NCI-H187 treated with DMSO at 0.1 percent for 48 hours (cell line): ENCODE measurements around the gene TIPRL.
"Not testable (repeated sequence)": the region's sequence is repeated elsewhere in the genome, so short reads cannot be mapped to it uniquely, and the experiment has no call there.

Source experiments
- DNase-seq: peaks from one replicate; lab custom pipeline; 2025; lab: John Stamatoyannopoulos, UW

TIPRL gene

DNA sequence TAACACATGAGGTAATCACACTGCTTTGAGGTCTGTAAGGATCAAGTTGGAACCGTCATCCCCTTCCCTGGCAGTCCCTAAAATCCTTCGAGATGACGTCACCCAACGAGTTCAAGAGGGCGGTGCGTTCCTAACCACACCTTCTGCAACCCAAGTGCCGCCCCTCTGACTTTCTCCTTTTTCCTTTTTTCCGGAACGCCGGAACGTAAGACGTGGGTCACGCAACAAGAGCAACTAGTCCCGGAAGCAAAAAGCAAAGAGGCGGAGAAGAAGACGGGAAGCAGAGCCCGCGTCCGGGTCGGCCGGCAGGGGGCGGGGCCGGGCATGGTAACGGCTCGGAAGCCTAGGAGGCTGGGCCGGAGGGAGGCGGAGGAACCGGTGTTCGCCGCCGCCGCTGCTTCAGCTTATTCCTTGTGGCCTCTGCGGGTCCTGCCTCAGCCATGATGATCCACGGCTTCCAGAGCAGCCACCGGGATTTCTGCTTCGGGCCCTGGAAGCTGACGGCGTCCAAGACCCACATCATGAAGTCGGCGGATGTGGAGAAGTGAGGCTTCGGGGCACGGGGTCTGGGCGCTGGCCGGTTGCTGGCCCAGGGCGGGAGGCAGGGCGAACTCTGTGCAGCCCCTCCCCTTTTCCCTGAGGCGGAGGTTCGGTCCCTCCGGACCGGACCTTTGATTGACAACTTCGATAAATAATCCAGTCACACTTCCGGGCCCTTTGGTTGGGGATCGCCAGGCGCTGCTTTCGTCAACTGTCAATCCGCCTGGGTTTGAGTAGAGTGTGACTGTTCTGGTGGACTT is at the start of gene TIPRL:
TSS of gene TIPRL (plus strand) at position 325 of the 800 bp plus-strand sequence. CDS start at position 441, 116 bp downstream.
- peak; percentile 99 for DNase-seq

DNA sequence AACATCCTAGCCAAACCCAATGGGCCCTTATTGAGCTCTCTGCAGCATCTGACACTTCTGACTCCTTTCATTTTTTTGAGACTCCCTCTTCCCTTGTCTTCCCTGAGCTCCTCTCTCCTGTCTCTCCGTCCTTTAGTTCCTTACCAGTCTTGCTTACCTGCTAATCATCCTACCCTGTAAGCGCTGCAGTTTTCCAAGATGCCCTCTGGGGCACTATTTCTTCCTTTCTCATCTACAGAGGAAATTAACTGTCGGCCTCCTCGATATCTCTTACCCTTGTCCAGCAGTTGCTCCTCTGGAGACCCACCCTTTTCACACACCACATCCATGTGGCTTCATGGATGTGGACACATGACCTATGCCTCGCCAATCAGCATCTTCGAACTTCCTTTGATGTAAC is 48.8 kb upstream of the TIPRL start:
- no peak for DNase-seq

DNA sequence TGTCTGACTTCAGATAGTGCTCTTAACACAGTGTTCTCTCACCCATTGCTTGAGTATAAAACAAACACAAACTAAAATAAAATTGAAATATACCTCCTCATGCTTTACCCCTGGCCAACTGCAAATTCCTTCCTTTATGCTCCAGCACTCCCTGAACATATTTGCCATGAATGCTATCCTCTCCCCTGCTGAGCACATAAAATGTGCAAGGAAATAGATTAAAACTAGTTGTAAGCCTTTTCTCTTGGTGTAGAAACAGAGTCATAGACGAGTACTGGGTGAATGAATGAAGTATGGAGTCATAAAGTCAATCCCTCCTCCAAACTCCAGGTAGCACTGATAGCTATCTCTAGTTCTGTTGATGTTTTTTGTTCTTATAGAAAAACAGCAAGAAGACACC is 44.6 kb upstream of the TIPRL start:
- DNase-seq = no peak

DNA sequence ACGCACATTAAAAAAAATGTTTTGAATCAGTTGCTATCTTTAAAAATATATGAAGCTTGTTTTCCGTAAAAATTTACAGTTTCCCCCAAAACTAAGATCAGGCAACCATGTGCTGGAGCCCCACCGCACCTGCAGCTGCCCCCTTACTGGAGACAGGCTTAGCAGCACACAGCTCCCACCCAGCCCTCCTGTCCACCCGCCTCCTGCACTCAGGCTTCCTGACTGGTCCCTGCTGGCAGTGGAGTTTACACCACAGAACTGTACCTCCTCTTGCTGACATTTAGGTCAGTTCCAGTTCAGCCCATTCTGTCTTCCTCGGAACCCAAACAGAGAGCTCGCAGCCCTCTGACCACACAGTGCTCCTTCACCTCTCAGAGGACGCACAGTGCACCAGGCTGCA is 44.1 kb upstream of the TIPRL start:
- no peak for DNase-seq

DNA sequence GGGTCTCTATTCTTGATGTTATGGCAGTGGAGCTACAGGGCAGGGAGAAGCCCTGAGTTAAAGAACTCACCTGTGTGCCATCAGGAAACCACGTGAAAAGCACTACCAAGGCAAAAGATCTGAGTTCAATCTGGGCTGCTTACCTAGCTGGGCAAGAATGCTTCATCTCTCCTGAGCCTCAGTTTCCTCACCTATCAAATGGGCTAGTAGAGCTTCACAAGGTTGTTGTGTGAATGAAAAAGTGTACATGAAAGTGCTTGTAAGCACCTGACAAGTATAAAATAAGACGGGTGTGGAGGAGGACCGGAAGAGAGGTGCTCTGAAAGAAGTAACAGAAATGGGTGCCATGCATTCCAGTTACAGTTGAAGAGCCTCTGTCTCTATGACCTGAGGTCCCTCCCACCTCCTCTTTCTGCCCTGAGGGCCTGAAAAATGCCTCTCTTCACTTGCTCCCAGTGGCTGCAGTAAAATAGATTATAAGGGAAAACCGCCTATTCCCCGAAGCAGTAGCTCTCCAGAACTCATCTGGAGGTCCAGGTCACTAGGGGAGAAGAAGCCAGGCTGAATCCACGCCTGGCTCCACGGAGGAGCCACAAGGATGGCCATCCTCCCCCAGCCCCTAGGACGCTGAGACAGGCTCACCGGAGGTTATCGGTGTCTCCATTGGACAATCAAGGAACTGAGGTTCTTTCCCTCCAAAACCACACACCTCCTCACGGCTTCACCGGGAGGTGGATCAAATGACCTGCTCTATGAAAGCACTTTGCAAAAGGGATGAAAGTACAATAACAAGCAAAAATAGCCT is 43.4 kb upstream of the TIPRL start:
- no peak for DNase-seq

DNA sequence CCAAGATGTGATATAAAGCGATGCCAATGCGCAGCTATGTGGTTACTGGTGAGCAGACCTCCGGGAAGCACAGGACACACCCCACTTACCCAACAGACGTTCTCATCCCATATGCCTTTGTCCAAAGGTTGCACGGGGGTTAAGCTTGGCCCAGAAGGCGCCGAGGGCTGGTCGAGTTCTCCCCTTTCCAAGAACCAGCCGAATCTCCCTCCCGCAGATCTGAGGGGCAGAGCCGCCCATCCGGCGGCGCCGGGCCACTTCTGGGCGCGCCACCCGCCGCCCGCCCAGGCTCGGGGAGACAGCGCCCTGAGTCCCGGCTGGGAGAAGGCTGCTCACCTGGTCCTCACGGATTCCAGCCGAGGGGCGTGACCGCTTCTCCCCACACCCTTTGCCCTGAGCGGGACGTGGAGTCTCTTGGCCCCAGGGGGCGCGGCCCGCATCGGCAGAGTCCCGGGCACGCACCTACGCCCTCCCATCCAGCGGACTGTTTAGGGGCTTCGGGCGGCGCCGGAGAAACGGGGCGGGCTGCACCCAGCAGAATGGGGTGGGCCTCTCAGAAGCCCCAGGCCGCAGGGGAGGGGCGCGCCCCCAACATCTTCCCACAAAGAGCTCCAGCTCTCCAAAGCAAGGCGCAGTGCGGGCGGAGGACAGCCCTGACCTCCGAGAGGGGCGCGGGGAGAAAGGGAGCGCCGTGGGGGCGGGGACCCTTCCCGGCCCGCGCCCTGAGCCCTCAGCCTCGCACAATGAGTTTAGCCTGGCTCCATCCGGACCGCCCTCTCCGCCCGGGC is 42.6 kb upstream of the TIPRL start:
- DNase-seq = no peak

DNA sequence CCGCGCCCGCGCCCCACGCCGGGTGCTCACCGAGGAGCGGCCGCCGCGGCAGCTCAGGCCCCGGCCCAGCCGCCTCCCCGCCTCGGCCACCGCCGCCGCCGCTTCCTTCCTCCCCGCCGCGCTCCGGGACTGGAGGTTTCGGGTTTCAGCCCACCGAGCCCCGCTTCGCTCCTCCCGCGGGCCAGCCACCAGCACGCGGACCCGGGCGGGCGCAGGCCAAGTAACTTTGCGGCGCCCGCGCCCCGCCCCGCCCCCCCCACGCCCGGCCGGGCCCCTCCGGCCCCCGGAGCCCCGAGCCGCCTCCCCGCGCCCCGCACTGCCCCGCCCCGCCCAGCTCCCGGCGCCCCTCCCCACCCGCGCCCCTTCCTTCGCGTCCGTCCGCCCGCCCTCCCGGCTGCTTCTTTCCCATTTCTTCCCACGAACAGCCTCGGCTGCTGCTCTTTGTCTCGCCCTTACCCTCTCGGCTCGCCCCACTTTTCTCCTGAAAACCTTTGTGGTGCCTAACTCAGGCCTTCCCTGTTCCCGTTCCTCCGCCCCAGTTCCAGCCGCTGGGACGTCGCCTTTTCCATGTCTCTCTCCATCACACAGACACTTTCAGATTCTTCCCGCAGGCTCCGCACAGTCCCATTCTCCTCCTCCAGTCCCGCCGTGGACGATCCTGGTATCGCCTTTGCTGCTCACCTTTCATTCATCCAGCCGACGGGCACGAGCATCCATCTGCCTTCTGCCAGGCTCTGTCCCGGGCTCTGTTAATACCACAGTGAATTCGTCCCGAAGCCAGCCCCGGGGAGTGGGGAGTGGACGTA is 41.9 kb upstream of the TIPRL start, which contains the start of gene GPR161:
TSS of gene GPR161 (minus strand) at position 222 of the 806 bp plus-strand sequence. CDS start 32,080 bp downstream, outside the sequence.
- DNase-seq = no peak

DNA sequence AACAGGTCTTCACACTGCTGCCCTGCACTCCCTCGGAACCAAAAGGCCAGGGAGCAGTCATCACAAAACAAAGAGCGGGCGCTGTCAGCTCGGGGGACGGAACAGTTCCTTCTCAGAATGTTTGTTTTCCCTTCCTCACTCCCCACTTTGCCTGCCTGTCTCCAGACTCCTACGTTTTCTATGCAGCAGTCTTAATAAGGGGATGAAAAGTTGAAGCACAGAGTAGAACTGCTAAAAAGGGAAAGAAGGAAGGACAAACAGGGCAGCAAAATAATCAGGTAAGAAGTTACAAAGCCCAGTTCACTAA is 41.3 kb upstream of the TIPRL start:
- no peak for DNase-seq

DNA sequence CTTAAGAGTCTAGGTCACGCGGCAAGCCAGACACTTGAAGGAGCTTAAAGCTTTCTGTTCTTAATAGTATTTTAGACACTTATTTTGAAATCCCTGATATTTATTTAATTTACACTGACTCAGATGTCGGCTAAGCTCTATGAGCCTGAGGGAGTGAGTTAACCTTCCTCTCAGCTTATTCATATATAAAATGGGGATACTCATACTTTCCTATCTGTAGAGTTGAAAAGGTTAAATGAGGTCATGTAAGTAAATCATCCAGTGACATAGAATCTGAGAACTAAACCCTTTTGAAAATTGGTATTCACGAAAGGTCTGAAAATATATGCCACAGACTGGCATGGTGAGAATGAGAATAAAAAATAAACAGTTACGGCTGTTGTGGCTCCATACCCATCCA is 40.6 kb upstream of the TIPRL start:
- DNase-seq = no peak

DNA sequence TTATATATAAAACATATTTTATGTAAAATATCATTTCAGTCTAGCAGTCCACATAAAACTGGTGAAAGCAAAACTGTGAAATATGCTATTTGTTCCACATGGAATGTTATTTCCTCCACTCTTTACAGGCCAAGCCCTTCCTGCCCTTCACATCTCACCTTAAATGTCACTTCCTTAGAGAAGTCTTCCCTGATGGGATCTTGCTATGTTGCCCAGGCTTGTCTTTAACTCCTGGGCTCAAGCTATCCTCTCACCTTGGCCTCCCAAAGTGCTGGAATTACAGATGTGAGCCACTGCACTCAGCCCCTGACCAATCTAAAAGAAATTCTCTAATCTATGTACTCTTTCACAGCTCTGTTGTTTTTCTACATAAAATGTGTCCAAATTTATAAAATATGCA is 39.7 kb upstream of the TIPRL start:
- no peak for DNase-seq

DNA sequence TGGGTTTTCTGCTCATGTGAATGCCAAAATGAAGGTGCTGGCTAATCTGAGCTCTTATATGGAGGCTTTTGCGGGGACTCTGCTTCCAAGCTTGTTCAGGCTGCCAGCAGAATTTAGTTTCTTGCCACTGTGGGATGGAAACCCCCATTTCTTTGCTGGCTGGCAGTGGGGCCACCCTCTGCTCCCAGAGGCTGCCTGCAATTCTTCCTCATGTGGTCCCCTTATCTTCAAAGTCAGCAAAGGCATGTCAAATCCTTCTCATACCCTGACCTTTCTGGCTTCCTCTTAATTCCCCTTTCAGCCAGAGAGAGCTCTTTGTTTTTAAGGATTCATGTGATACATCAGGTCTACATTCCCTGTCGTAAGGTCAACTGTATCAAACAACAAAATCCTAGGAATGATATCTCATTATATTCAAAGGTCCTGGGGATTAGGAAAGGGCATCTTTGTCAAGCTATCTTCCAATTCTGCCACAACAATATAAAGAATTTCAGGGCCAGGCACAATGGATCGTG is 36.8 kb upstream of the TIPRL start:
- DNase-seq = no peak

DNA sequence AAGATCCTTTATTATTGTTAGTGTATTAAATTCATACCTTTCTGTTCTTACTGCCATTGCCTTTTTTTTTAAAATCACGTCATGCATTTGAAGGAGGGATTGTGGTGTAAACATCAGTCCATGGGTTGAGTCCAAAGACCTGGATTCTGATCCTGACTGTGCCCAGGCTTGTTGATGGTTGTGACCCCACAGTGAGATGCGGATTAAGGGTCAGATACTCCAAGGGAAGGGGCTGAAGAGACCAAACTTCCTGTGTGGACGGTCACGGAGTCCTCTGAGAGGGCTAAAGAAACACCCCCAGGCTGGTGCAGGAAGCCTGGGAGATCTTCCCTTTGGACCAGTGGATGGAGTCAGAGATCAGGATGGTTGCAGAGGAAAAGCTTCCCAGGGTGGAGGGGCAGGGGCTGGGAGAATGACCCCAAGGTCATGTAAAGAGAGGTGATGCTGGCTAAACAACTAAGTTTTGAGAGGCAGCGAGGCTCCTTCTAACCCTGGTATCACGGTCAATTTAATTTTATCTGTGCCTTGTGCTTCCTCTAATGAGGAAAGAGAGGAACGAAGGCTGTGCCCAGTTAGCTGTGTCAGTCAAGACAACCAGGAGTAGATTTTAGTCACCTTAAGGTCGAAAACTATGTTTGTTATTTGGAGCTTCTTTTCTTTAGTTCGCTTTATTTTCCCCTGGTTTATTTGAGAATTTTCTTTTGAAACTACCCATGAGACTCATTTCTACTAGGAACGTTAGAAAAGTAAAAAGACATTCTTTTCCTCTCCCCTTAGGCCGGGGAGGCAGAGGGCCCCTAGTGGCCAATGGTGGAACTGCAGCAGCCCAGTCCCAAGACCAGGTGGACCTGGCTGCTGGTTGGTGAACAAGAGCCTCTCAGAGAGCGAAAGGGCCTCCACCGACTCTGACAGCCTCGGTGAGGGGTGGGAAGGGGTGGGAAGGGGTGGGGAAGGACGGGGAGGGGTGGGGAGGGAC is 33.3 kb upstream of the TIPRL start:
- DNase-seq = peak; percentile 62

DNA sequence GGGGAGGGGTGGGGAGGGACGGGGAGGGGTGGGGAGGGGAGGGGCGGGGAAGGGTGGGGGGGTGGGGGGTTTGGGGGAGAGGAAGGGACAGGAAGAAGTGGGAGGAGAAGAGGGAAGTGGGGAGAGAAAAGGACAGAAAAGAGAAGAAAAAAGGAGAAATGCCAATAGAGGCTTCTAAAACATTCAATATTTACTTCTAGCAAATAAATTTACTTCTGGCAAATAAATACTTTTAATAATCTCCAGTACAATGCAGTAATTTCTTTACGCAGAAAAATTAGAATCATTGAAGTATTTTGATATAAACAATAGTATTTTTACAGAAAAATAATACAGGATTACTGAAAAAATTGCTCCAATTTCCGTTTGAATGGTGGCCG is 32.6 kb upstream of the TIPRL start:
- no peak for DNase-seq

DNA sequence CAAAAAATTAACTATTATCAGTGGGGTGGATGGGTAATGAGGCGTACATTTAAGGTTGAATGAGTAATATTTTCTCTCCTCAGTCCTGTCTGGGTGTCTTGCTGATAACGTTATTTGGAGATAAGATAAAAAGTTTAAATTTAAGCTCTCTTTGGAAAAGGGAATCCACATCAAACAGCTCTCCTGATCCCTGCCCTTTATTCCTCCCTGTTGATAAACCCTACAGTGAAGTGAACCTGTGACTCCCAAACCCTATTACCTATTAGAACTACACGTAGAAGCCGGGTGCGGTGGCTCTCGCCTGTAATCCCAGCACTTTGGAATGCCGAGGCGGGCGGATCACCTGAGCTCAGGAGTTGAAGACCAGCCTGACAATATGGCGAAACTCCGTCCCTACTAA is 32.1 kb upstream of the TIPRL start:
- no peak for DNase-seq

DNA sequence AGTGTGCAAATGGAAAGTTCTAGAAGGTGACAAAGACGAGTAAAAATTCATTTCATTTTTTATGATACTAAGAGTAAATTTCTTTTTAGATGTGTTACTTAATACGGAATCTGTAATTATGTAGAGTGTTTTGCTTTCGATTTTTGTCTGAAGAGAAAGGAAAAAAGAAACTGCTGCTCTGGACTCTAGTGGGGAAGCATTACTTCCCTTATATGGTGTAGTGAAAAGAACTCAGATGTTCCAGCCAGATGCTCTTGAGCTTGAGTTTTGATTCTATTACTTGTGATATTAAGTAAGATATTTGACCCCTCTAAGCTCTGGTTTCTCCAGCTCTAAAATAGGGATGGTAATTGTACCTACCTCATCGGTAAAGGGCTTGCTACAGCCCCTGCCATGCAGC is 29.8 kb upstream of the TIPRL start:
- DNase-seq = no peak

DNA sequence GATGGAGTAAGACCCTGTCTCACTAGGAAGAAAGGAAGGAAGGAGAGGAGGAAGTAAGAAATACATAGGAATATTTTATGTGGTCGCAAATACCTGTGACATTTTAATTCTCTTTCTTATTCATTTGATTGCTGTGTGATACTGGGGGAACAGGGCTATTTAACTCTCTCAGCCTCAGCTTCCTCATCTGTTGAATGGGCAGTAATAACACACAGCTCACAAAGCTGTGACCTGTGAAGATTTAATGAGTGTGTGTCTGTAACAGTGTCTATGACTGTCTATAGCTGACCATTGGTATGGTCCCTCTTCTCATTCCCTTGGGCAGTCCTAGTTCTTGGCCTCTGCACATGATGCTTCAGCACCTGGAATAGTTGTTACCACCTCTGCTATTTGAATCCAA is 28.5 kb upstream of the TIPRL start:
- DNase-seq = no peak

DNA sequence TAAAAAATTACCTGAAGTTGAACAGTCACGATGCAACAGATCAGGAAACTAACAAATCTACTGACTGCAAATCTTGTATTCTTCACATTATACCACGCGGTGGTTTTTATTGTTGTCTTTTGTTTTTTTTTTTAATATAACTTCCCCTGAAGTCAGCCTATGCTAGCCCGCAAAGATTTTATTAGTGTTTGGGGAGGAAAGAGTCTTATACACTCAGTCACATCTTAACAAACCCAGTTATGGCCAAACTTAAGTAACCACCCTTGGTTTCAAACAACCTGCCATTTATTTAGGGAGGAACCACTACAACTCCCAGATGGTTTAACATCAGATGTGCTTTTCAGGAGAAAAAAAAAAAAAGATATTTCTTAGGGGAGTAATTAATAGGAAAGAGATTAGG is 26.8 kb upstream of the TIPRL start:
- no peak for DNase-seq

DNA sequence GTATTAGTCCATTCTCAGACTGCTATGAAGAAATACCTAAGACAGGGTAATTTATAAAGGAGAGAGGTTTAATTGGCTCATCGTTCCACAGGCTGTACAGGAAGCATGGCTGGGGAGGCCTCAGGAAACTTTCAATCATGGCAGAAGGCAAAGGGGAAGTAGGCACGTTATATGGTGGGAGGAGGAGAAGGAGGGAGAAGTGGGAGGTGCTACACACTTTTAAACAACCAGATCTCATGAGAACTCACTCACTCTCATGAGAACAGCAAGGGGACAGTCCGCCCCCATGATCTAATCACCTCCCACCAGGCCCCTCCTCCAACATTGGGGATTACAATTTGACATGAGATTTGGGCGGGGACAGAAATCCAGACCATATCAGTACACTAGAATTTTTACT is 24.1 kb upstream of the TIPRL start:
- DNase-seq = not testable (repeated sequence)

DNA sequence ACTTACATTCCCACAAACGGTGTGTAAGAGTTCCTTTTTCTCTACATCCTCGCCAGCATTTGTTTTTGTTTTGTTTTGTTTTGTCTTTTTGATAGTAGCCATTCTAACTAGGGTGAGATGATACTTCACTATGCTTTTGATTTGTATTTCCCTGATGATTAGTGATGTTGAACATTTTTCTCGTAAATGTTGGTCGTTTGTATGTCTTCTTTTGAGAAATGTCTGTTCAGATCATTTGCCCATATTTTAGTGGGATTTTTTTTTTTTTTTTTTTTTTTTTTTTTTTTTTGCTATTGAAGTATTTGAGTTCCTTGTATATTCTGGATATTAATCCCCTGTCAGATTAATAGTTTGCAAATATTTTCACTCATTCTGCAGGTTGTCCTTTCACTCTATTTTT is 22.9 kb upstream of the TIPRL start:
- no peak for DNase-seq

DNA sequence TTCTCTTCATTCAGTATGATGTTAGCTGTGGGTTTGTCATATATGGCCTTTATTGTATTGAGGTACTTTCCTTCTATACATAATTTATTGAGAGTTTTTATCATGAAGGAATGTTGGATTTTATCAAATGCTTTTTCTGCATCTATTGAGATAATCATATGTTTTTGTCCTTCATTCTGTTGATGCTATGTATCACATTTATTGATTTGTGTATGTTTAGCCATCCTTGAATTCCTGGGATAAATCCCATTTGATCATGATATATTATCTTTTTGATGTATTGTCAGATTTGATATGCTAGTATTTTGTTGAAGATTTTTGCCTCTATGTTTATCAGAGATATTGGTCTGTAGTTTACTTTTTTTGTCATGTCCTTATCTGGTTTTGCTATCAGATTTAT is 21.1 kb upstream of the TIPRL start:
- DNase-seq = no peak
